K562 (cell line): ENCODE measurements around the gene SNRNP70.

ENCODE experiments used
- ESRRA ChIP-seq: fragments of 450-650 bp; IDR thresholded peaks from 2 replicates; pipeline ENCODE4 v1.6.1; 2014; ENCODE audit warnings: low read depth, mild to moderate bottlenecking, moderate library complexity, borderline replicate concordance
- GTF2A2 ChIP-seq: IDR thresholded peaks from 2 replicates; pipeline ENCODE4 v1.6.1; 2016; ENCODE audit warnings: mild to moderate bottlenecking, missing genetic modification characterization, missing compliant biosample characterization
- NR3C1 ChIP-seq: sonication (generic); formaldehyde crosslinking; IDR thresholded peaks from 2 replicates; pipeline ENCODE4 v1.8.1; 2022; ENCODE audit warnings: missing genetic modification reagents

- no peak for TF ChIP-seq GTF2A2 (tag)
- TF ChIP-seq NR3C1: no peak
- no peak for TF ChIP-seq ESRRA
Observed at GRCh38 chr19:49111218-49111998, 26.2 kb downstream of the SNRNP70 start.
